Activated T-cell treated with anti-CD3 and anti-CD28 coated beads for 24 hours (primary cell): ENCODE data around the gene RASA3.
"Not testable (repeated sequence)": the region's sequence is repeated elsewhere in the genome, so short reads cannot be mapped to it uniquely, and the experiment has no call there.

Experiments
- DNase-seq: peaks from one replicate; pipeline ENCODE4 v3.0.0-alpha.2; 2020; ENCODE audit warnings: low read depth

RASA3 gene

GRCh38 chr13:114142137-114142550 is 9.7 kb upstream of the RASA3 start:
- no peak for DNase-seq

- DNase-seq = no peak
These were observed 9.0 kb upstream of the RASA3 start for GRCh38 chr13:114141261-114141996.

DNA sequence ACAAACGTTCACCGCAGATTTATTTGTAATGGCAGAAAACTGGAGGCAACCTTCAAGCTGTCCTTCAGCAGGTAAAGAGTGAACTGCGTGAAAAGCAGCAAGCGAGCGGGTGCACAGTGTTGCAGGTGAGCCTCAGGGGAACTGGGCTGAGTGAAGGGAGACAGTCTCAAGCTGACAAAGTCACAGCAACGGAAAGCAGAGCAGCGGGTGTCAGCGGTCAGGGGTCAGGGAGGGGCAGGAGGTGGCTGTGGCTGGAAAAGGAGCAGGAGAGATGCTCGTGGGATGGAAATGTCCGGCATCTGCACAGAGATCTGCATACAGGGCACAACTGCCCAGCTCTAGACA is 8.5 kb upstream of the RASA3 start:
- DNase-seq = no peak

GRCh38 chr13:114140131-114140905 is 7.9 kb upstream of the RASA3 start:
- DNase-seq = no peak

- no peak for DNase-seq
These were observed 4.2 kb upstream of the RASA3 start for GRCh38 chr13:114136576-114136975.

- DNase-seq = no peak
These were observed 3.3 kb upstream of the RASA3 start for GRCh38 chr13:114135731-114136171.

- no peak for DNase-seq
These were observed 2.7 kb upstream of the RASA3 start for GRCh38 chr13:114134944-114135610.

GRCh38 chr13:114134111-114134943 is 1.9 kb upstream of the RASA3 start:
- DNase-seq = no peak

DNA sequence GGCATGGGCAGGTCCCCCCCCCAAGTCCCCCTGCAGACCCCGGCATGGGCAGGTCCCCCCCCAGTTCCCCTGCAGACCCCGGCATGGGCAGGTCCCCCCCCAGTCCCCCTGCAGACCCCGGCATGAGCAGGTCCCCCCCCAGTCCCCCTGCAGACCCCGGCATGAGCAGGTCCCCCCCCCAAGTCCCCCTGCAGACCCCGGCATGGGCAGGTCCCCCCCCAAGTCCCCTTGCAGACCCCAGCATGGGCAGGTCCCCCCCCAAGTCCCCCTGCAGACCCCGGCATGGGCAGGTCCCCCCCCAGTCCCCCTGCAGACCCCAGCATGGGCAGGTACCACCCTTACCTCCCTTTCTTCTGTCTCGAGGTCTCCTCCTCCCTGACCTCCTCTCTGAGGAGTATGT is 1.1 kb upstream of the RASA3 start:
- not testable (repeated sequence) for DNase-seq

DNA sequence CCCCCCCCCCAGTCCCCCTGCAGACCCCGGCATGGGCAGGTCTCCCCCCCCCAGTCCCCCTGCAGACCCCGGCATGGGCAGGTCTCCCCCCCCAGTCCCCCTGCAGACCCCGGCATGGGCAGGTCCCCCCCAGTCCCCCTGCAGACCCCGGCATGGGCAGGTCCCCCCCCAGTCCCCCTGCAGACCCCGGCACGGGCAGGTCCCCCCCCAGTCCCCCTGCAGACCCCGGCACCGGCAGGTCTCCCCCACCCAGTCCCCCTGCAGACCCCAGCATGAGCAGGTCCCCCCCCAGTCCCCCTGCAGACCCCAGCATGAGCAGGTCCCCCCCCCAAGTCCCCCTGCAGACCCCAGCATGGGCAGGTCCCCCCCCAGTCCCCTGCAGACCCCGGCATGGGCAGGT is 703 bp upstream of the RASA3 start:
- DNase-seq = not testable (repeated sequence)

- no peak for DNase-seq
These were observed 622 bp downstream of the RASA3 start for GRCh38 chr13:114131583-114132418.

DNA sequence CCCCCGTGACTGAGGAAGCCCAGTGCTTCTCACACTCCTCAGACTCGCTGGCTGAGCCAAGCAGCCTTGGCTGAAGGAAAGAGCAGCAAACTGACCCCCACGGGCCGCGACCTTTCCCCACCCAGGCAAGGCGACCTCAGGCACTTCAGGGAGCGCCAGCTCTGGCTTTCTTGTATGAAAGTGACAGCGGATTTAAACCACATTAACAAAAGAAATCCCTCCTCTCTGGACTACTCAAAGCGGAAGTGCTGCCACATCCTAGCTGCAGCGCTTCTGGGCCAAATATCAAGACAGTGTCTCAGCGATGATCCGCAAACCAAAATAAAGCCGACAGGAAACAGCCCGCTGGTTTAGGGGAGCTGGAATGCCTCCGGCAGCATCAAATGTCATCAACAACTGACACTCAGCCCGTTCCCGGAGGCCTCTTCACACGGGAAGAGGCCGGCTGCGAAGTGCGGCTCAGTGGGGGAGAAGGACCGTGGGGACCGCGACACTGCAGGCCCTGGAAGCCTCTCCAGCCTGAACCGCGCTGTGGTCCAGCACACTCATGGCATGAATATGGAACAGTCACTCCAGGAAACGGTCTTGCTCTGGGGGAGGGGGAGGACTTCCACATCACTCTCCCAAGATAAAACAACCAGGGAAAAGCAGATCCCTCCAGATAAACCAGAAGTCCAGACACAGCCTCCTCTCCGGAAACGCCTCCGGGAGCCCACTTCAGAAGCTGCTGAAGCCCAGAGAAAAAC is 1.4 kb downstream of the RASA3 start:
- peak; percentile 43 for DNase-seq

DNA sequence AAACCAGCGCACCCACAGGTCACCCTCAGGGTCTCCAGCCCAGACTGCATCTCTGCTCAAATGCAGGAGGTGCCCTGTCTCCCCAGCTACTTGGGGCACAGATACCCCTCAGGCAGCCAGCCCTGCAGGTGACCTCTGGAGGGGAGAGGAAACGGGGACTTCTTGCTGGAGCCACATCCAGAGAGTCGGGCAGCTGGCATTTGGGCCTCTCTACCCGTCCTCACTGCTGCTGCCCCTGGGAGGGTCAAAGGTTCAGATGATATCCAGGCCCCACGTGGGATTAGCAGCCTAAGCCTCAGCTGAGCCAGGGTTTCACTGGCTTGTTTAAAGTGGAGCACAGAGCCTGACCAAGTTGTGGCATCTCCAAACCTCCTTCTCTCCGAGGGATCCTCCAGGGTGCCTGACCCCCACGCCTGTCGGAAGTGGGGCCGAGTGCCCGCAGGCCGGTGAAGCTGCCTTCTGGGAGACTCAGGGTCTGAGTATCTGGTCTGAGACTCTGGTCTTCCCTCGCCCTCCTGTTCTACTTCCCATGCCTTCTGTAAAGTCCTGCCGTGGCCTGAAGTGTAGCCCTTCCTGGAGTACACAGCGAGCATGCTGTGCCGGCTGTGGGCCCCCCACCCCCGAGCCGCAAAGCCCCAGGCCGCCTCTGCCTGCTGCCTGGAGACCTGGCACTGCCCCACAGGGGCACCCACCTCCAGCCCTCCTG is 2.1 kb downstream of the RASA3 start:
- DNase-seq = no peak

DNA sequence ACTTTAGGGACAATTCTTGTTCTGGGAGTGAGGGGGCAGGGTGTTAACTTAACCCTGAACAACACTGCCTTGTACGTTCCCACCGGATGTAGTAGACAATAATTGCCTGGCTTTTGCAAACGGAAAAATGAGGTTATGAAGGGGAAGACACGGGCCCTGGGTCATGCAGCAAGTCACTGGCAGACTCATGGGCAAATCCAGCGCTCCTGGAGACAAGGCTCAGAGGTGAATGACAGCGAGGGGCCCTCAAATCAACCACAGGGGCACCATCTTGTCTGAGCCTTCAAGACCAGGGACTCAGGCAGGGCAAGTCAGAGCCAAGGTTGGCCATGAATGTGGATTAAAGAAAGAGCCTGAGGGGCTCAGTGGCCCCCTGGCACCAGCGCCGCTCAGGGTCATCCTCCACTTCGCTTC is 2.8 kb downstream of the RASA3 start:
- DNase-seq = peak; percentile 26

DNA sequence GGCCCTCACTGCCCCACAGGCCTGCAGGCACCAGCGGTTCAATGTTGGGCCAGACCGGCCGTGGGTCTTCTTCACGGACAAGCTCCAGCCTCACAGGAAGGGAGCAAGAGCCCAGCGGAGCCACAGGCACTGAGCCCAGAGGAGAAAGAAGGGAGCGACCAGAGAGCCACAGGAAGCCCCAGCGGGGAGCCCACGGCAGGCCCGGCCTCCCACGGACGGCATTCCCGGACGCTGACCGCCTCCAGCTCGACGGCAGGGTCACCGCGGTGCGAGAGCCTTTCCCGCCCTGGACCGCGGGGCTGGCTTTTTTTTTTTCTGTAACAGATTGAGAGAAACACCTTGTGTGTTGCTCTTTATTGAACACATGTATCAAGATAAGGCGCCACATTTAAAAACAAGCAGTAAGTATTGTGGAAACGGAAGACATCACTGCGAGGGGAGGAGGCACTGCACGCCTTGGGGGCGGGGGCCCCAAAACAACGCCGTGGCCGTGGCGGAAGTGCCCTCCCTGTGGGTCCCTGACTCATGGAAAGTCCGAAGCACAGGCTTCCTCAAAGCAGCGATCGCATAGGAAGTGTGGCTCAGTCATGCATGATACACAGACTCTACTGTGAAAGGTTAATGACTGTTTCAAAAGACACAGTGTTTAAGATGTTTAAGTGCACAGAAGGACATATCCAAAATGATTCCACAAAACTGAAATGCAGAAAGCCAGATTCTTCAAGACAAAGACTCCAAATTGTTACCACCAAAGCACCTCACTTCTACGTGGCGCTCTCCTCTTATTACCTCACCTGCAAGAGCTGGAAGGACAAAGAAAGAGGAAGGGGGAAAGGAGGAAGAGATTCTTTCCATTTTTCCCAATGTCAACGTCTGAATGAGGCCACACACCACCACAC is 3.5 kb downstream of the RASA3 start:
- DNase-seq = peak; percentile 89

GRCh38 chr13:114128348-114128623 is 4.1 kb downstream of the RASA3 start:
- no peak for DNase-seq

GRCh38 chr13:114127473-114128347 is 4.7 kb downstream of the RASA3 start:
- DNase-seq = no peak
